ENCODE measurements around the gene IRF9. TPM values are rescaled to one million over a fixed set of nuclear protein-coding genes. Genes with fewer than 3 reads are reported as not detected.

The IRF9 gene
- total and polyA plus RNA-seq, 2 of the 13 experiments (the other 11 are each of a cell fraction or from before 2014, with no cell fraction given), result 14.9 to 49.7 TPM

GRCh38 chr14:24164518-24164991, 3.5 kb downstream of the IRF9 start:
- intact Hi-C loops (cut with micrococcal nuclease; ENCODE audit: unreplicated experiment) (no loop called here), in situ Hi-C loops (cut with HindIII; ENCODE audit: extremely low pct_ligation_motif_present, low pct_unique_long_range_greater_than_20kb) (loop anchor here (5.0 kb wide), 1 partner anchor 107 kb away; no protein-coding TSS in a partner anchor)
- POLR2A ChIA-PET, result interaction anchor here (0.7 to 2.0 kb wide), 6 partner anchors 13 to 78 kb away, joined by 3 to 10 read pairs (median 4); partner anchors contain the start of genes DCAF11, EMC9, NRL and PCK2
- FAIRE-seq (no peak), ATAC-seq (no peak), DNase-seq (ENCODE audit: low spot score) (no peak)
- no peak overlapping the region for H2AFZ ChIP-seq (ENCODE audit: low read length)
- BruUV-seq (replicated peaks), result no TSS peak
- H3K4me3 ChIP-seq (replicated peaks in 1 of 3; ENCODE audit: insufficient read depth in 1 of 3, low read depth in 2 of 3, low read length in 3 of 3), result no peak overlapping the region
- no peaks in the 10 kb centered on the region; a peak in 1 of 5 replicates for H3K27me3 ChIP-seq (ENCODE audit: control insufficient read depth in 1 of 2, insufficient read depth in 2 of 2, low read length in 2 of 2)
- CTCF ChIA-PET (ENCODE audit: low intra/inter-chr PET ratio, low total read pairs), result no interaction called here
- H3K79me2 ChIP-seq (ENCODE audit: insufficient read depth, low read length), result peaks cover 5% of the 10 kb centered on the region
- no peaks in the 10 kb centered on the region for H4K20me1 ChIP-seq (ENCODE audit: insufficient read depth, low read length)
- WGBS (ENCODE audit: low lambda C conversion rate), result 98% methylated on average over 14 of the region's 14 CpGs
- no peak overlapping the region for H3K4me2 ChIP-seq (ENCODE audit: low read depth, low read length)
- TF ChIP-seq ZNF83 (CRISPR knock-in tag; IDR thresholded peaks at IDR 0.05; ENCODE audit: borderline replicate concordance) (0 out of 2 replicates have a peak, but pooled peaks have one; percentile 41), MTA1 (CRISPR knock-in tag; IDR thresholded peaks at IDR 0.05; ENCODE audit: borderline replicate concordance) (peak; percentile 60; the same call in 1 of the 2 replicates), GABPB1 (CRISPR knock-in tag; IDR thresholded peaks at IDR 0.05) (peak; percentile 22; the same call in 1 of the 2 replicates), ZNF333 (CRISPR knock-in tag; IDR thresholded peaks at IDR 0.05; ENCODE audit: borderline replicate concordance) (peak; percentile 23; the same call in 1 of the 2 replicates), ERF (CRISPR knock-in tag; IDR thresholded peaks at IDR 0.05) (no peak), ATF7 (IDR thresholded peaks at IDR 0.05) (no peak), ATF7 (CRISPR knock-in tag; IDR thresholded peaks at IDR 0.05) (peak; percentile 28; the same call in 1 of the 2 replicates), AGO2 (optimal IDR thresholded peaks at IDR 0.05; ENCODE audit: low read depth, low read length) (peak; percentile 67), ZNF589 (CRISPR knock-in tag; conservative IDR thresholded peaks at IDR 0.05) (no peak), ZNF550 (CRISPR knock-in tag; IDR thresholded peaks at IDR 0.05; ENCODE audit: borderline replicate concordance) (0 out of 2 replicates have a peak, but pooled peaks have one; percentile 39), ZNF768 (CRISPR knock-in tag; IDR thresholded peaks at IDR 0.05) (peak; percentile 45; the same call in 1 of the 2 replicates), NRL (CRISPR knock-in tag; IDR thresholded peaks at IDR 0.05; ENCODE audit: borderline replicate concordance) (peak; percentile 34; the same call in 1 of the 2 replicates), RBFOX2 (IDR thresholded peaks at IDR 0.05; ENCODE audit: low read depth, low read length) (peak; percentile 64)
- TF ChIP-seq, protein P1, sequence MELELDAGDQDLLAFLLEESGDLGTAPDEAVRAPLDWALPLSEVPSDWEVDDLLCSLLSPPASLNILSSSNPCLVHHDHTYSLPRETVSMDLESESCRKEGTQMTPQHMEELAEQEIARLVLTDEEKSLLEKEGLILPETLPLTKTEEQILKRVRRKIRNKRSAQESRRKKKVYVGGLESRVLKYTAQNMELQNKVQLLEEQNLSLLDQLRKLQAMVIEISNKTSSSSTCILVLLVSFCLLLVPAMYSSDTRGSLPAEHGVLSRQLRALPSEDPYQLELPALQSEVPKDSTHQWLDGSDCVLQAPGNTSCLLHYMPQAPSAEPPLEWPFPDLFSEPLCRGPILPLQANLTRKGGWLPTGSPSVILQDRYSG (CRISPR knock-in tag; IDR thresholded peaks at IDR 0.05), result no peak
- no peaks in the 10 kb centered on the region for H3K9me3 ChIP-seq (ENCODE audit: low read length)
- no peak overlapping the region for H3K9ac ChIP-seq (ENCODE audit: insufficient read depth, low read depth, low read length)
- peaks cover 40 to 51% of the 10 kb centered on the region in 2 experiments; a peak in 4 of 5 replicates for H3K36me3 ChIP-seq (replicated peaks in 1 of 2; ENCODE audit: control insufficient read depth in 1 of 2, insufficient read depth in 2 of 2, low read length in 2 of 2)
- H3K4me1 ChIP-seq (ENCODE audit: insufficient read depth, low read length), result peaks cover 28% of the 10 kb centered on the region
- H3K27ac ChIP-seq (ENCODE audit: extremely low read length, insufficient read depth, low read length), result no peak overlapping the region

All from HepG2 (cell line).